H1 (cell line): Measurements from ENCODE around the gene SLC17A6. TPM values are rescaled to one million over a fixed set of nuclear protein-coding genes. Genes with fewer than 3 reads are reported as not detected.

ENCODE experiments used
- MAX ChIP-seq: IDR thresholded peaks from 2 replicates; pipeline ENCODE4 v1.6.1; 2012; ENCODE audit warnings: inconsistent platforms
- SP1 ChIP-seq: IDR thresholded peaks from 2 replicates; pipeline ENCODE4 v1.6.1; 2011; ENCODE audit warnings: low read depth, low read length
- polyA plus RNA-seq, 7 experiments: library from polyadenylated mRNA; depleted of rRNA in 3 of 7; stranded (reverse) in 5 of 7; unstranded in 2 of 7; fragments of >200 nt in 5 of 7; fragments of 200-250 nt in 2 of 7; gene quantifications; 1 replicate in 5 of 7; 2 replicates in 1 of 7; 4 replicates in 1 of 7; pipeline versions ENCODE4 v1.2.1 to v1.2.3, GENCODE V29; 2011 to 2013; ENCODE audit warnings: missing spikeins in 2 of 7, mixed read lengths in 2 of 7
- total RNA-seq: library from RNA; stranded (reverse); fragmentation: NEBNext Ultra II Directional; extraction: Animal tissue kit (Norgen Biotek cat#: 25700); gene quantifications from 2 replicates; pipeline ENCODE4 v1.2.1, GENCODE V29; 2021

Gene SLC17A6
- total and polyA plus RNA-seq, 2 of the 8 experiments (the other 6 are each of a cell fraction or from before 2014, with no cell fraction given), result 0.24 to 1.6 TPM

- TF ChIP-seq MAX (no peak), SP1 (no peak)
- TF ChIP-seq, all 59 proteins: peak for 0
Observed at GRCh38 chr11:22302368-22302767, 35.8 kb upstream of the SLC17A6 start (continued).
